NT2/D1 (cell line): ENCODE results near the gene OSM.

ENCODE experiments used
- SUZ12 ChIP-seq: IDR thresholded peaks from 2 replicates; pipeline ENCODE4 v1.6.1; 2011; ENCODE audit not compliant: insufficient read length, insufficient read depth; ENCODE audit errors: extremely low read depth
- YY1 ChIP-seq: IDR thresholded peaks from 2 replicates; pipeline ENCODE4 v1.6.1; 2011; ENCODE audit not compliant: insufficient read length, insufficient read depth

DNA sequence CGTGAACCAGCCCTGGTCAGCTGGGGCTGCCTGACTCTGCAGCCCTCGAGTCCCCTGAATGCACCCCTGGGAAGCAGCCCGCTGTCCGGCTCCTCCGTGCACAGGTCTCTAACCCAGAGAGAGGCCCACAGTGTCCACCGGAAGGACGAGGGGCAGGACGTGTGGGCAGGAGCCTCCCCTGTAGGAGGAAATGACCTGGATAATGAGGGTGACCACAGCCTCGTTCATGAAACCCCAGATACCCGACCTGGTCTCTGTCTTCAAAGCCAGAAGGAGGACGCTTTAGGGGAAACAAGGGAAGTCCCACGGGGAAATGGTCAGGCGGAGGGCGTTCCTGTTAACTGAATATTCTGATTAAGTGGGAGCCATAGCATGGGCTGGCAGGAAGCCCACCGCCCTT is 43.3 kb downstream of the OSM start:
- no peak for TF ChIP-seq YY1
- no peak for TF ChIP-seq SUZ12
